NCI-H82 treated with DMSO at 0.1 percent for 48 hours (cell line): ENCODE data around the gene C3orf62.
"Not testable (repeated sequence)": the region's sequence is repeated elsewhere in the genome, so short reads cannot be mapped to it uniquely, and the experiment has no call there.

Experiments
- DNase-seq: peaks from one replicate; lab custom pipeline; 2025; ENCODE audit not compliant: unreplicated experiment; lab: John Stamatoyannopoulos, UW

The C3orf62 gene

GRCh38 chr3:49269443-49270155, 7.4 kb downstream of the C3orf62 start:
- no peak for DNase-seq

DNA sequence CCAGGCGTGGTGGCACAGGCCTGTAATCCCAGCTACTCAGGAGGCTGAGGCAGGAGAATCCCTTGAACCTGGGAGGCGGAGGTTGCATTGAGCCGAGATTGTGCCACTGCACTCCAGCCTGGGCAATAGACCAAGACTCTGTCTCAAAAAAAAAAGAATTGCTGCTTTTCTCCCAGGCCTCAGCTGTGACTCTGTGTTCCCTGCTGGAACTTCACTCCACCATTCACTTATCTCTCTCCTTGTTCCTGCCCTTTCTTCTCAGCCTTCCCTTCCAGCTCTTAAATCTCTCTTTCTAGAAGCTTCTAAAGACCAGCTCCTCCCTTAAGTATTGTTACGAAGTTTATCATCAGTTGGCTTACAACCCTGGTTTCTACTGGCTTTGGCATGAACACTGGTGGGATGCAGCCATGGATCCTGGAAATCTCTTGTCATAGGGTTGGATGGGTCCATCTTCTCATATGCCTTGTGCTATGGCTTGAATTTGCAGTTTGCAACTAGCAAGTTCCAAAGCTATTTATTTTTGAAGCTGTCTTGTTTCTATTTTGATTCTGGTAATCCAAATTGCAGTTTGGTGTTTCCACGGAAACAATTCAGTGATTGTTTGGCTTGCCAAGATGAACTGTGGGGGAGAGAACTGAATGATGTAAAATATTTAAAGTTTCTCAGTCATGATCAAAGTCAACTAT, 10.5 kb downstream of the C3orf62 start:
- DNase-seq = no peak

GRCh38 chr3:49265661-49266386, 11.2 kb downstream of the C3orf62 start:
- DNase-seq = no peak

- DNase-seq = no peak
These were observed 13.7 kb downstream of the C3orf62 start for GRCh38 chr3:49263159-49263889.

DNA sequence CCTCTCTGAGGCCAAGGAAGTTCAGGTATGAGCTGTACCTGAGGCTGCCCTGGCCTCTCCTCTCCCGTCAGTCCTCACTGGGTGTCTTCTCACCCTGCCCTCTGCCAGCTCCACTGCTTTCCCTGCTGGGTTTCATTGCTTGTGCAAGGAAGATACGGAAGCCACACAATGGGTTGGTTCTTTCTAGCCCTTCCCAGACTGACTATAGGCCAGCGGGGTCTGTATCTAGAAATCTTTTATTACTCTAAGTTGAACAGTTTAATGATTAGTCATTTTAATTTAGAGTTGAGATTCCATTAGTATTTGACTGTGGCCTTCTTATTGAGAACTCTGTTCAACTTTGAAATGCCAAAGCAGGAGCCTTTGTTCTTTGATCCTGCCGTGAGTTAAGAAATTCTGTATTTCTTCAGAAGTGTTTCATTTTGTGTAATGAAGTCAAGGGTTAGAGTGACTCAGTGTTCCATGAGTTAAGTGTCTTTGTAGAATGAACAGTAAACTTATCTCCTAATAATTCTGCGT, 16.2 kb downstream of the C3orf62 start:
- DNase-seq = no peak

- no peak for DNase-seq
These were observed 19.8 kb downstream of the C3orf62 start for GRCh38 chr3:49257187-49257586.

DNA sequence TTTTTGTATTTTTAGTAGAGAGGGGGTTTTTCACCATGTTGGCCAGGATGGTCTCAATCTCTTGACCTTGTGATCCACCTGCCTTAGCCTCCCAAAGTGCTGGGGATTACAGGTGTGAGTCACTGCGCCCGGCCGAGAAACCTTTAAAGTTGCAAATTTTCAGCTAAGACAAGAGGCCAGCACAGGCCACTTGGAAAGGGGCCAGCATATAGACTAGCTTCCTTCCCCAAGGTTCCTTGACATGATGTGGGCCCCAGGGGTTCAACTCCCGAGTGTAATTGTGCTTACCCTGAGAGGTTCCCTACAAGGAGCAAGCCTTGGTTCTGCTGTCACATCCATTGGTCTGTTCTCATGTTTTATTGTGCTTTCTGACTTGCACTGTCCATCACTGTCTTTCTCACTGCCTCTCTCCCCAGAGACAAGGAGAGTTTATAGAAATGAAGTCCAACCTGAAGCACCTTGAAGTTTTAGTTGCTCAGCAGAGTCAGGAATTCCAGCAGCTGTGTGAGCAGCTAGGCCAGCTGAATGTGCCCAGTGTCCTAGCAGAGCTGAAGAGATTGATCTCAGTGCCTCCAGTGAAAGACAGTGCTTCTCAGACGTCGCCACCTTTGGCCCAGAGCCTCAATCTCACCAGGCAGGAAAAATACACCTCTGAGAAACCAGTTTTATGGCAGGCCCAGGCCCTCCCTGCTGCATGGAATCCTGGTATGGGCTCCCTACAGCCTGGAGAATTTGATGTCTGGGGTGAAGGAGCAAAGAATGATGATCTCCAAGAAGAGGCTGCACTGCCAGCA, 21.1 kb downstream of the C3orf62 start:
- no peak for DNase-seq

DNA sequence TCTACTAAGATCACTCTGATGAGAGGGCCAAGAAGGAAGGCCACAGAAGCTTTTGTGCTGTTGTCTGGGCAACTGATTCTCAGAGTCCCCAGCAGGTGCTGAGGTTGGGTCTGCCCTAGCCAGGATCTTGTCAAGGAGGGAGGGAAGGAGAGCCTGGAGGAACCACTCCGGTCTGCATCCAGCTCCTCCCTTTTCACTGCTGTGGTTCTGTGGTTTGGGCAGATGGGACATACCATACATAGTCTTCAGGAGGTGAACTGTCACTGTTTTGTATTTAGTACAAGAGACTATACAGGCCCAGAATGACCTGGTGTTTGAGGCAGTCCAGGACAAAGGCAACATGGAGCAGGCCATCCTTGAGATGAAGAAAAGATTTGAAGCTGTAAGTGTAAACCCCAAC, 21.9 kb downstream of the C3orf62 start:
- DNase-seq = no peak

DNA sequence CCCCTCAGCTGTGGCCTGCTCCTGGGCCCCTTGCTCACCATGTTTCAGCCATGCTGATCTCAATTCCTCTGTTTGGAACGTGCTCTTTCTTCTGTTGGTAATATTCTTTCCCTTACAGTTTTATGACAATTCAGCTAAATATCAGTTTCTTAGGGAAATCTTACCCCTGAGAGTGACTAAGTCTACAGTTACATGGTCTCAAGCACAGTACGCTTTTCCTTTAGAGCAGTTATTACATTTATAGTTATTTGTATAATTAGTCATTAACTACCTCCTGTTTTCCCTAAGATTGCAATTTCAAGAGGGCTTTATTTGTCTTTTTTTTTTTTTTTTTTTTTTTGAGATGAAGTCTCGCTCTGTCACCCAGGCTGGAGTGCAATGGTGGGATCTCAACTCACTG, 23.5 kb downstream of the C3orf62 start:
- no peak for DNase-seq

- no peak for DNase-seq
These were observed 28.2 kb downstream of the C3orf62 start for GRCh38 chr3:49248840-49249227.

- DNase-seq = no peak
These were observed 32.3 kb downstream of the C3orf62 start for GRCh38 chr3:49244581-49245205.

DNA sequence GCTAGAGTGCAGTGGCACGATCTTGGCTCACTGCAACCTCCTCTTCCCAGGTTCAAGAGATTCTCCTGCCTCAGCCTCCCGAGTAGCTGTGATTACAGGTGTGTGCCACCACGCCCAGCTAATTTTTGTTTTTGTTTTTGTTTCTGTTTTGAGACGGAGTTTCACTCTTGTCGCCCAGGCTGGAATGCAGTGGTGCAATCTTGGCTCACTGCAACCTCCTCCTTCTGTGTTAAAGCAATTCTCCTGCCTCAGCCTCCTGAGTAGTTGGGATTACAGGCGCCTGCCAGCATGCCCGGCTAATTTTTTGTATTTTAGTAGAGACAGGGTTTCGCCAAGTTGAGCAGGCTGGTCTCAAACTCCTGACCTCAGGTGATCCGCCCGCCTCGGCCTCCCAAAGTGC, 36.9 kb downstream of the C3orf62 start:
- DNase-seq = not testable (repeated sequence)

DNA sequence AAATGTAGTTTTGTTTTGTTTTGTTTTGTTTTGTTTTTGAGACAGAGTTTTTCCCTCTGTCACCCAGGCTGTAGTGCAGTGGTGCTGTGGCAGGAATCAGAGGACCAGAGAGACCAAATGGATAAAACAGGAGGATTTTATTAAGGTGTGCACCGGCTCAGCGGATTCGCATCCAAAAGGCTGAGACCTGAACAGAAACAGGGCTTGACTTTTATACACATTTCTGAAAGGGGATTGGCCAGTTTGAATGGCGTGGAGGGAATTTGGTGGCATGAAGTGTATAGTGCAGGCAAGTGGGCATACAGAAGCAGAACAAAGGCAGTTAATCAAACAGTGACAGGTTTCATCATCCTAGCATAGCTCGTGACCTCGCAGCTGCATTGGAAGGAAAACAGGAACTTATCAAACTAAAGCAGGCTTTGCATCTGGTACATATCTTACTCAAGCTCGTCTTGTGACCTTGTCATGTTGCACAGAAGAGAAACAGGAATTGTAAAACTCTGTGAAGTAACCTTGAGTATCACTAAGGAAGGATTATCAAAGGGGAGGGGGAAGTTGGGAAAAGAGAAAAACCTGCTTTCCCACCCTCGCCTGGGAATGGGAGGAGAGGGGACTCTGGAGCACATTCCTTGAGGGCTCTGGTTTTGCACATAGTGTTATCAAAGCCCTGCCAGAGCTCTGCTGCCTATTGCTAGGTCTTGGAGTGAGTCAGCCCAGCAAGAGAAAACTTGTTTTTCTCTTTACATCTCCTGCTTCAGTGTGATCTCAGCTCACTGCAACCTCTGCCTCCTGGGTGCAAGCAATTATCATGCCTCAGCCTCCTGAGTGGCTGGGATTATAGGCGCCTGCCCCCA, 38.5 kb downstream of the C3orf62 start:
- no peak for DNase-seq

GRCh38 chr3:49237344-49237743, 39.7 kb downstream of the C3orf62 start:
- no peak for DNase-seq

GRCh38 chr3:49236226-49236625, 40.8 kb downstream of the C3orf62 start:
- DNase-seq = no peak

- DNase-seq = not testable (repeated sequence)
These were observed 48.2 kb downstream of the C3orf62 start for GRCh38 chr3:49228817-49229216.

DNA sequence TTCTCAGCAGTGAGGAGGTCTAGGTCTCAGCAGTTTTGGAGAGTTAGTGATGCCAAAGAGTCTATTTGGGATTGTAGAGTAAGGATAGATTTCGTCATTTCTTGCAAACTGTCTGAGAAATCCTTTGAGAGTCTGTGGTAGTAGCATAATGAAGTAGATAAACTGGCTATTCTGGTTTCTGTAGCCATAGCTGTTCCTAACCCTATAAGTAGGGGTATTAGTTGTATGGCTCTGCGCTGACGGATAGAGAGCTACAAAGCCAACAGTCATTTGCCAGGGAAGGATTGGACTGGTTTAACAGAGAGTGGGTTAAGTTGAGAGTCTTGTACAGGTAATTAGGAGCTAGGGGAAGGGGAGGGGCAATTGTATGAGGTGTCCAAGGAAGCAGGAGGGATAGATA, 55.0 kb downstream of the C3orf62 start:
- no peak for DNase-seq

- DNase-seq = not testable (repeated sequence)
These were observed 56.0 kb downstream of the C3orf62 start for GRCh38 chr3:49220985-49221563.

- no peak for DNase-seq
These were observed 57.9 kb downstream of the C3orf62 start for GRCh38 chr3:49219132-49219531.
